NB4 (cell line): ENCODE results near the gene KAT2A.

ENCODE experiments used
- CTCF ChIP-seq: IDR thresholded peaks from one replicate; pipeline ENCODE4 v1.5.1; 2012; ENCODE audit warnings: low read depth, low read length
- TF ChIP-seq, protein P1 (sequence below): IDR thresholded peaks from 2 replicates; pipeline ENCODE4 v1.6.1; 2011; ENCODE audit warnings: low read depth, low read length

- TF ChIP-seq CTCF, result no peak
- TF ChIP-seq, protein P1, sequence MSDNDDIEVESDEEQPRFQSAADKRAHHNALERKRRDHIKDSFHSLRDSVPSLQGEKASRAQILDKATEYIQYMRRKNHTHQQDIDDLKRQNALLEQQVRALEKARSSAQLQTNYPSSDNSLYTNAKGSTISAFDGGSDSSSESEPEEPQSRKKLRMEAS, result no peak
These were observed 7.7 kb downstream of the KAT2A start for GRCh38 chr17:42113293-42114069.
